Hepatocyte (in vitro differentiated cells): Measurements from ENCODE around the gene PDE4B.

Source experiments
- EZH2 ChIP-seq: fragments of 200-600 bp; sonication (generic); IDR thresholded peaks from 2 replicates; pipeline ENCODE4 v1.6.1; 2016; ENCODE audit warnings: antibody characterized with exemption, mild to moderate bottlenecking, borderline replicate concordance
- EZH2phosphoT487 ChIP-seq: fragments of 200-600 bp; sonication (generic); IDR thresholded peaks from one replicate; pipeline ENCODE4 v1.6.1; 2018; ENCODE audit warnings: antibody characterized with exemption, mild to moderate bottlenecking, low read depth, moderate library complexity; ENCODE audit not compliant: unreplicated experiment, severe bottlenecking
- TF ChIP-seq, protein P1 (sequence below): fragments of 200-600 bp; sonication (generic); IDR thresholded peaks from 2 replicates; pipeline ENCODE4 v1.5.1; 2016; ENCODE audit warnings: antibody characterized with exemption, mild to moderate bottlenecking; ENCODE audit not compliant: poor library complexity

DNA sequence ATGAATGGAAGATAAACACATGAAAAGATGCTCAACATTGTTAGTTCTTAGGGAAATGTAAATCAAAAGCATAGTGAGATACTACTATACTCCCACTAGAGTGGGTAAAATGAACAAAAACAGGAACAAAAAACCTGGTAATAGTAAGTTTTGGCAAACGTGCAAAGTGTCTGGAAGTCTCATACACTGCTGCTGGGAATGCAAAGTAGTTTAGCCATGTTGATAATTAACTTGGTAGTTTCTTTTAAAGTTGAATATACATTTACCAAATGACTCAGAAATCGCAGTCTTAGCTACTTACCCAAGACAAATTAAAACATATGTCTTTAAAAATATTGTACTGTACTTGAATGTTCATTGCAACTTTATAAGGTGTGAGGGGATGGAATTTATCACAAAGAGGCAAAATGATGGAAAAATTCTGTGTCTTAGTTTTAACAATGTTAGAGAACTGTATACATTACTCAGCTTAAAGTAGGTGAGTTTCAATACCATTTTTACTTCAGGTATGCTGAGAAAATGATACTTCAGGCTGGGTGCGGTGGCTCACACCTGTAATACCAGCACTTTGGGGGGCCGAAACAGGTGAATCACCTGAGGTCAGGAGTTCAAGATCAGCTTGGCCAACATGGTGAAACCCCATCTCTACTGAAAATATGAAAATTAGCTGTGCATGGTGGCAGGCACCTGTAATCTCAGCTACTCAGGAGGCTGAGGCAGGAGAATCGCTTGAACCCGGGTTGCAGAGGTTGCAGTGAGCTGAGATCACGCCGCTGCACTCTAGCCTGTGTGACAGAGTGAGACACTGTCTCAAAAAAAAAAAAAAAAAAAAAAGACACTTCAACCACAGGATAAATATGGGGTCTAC lies 102.3 kb downstream of the PDE4B start:
- TF ChIP-seq, protein P1, sequence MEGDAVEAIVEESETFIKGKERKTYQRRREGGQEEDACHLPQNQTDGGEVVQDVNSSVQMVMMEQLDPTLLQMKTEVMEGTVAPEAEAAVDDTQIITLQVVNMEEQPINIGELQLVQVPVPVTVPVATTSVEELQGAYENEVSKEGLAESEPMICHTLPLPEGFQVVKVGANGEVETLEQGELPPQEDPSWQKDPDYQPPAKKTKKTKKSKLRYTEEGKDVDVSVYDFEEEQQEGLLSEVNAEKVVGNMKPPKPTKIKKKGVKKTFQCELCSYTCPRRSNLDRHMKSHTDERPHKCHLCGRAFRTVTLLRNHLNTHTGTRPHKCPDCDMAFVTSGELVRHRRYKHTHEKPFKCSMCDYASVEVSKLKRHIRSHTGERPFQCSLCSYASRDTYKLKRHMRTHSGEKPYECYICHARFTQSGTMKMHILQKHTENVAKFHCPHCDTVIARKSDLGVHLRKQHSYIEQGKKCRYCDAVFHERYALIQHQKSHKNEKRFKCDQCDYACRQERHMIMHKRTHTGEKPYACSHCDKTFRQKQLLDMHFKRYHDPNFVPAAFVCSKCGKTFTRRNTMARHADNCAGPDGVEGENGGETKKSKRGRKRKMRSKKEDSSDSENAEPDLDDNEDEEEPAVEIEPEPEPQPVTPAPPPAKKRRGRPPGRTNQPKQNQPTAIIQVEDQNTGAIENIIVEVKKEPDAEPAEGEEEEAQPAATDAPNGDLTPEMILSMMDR, result no peak
- no peak for TF ChIP-seq EZH2
- no peak for TF ChIP-seq EZH2phosphoT487
